Erythroblast (primary cell): Measurements from ENCODE around the gene LRMDA.

Experiments
- GATA1 ChIP-seq: IDR thresholded peaks from 2 replicates; pipeline ENCODE4 v1.6.1; 2011; ENCODE audit warnings: low read depth, mild to moderate bottlenecking, control low read depth, low read length, moderate library complexity
- POLR2A ChIP-seq: IDR thresholded peaks from 2 replicates; pipeline ENCODE4 v1.6.1; 2011; ENCODE audit warnings: mild to moderate bottlenecking, low read length

GRCh38 chr10:75598998-75599397 lies 167.6 kb downstream of the LRMDA start:
- TF ChIP-seq POLR2A (no peak), GATA1 (no peak)
